HEK293 (cell line): Measurements from ENCODE around the gene EVI5L.

Experiments
- MYNN ChIP-seq: fragments of 450-650 bp; formaldehyde crosslinking; IDR thresholded peaks from 2 replicates; pipeline ENCODE4 v1.5.1; 2016; ENCODE audit warnings: missing biosample characterization, missing genetic modification characterization, borderline replicate concordance
- YY1 ChIP-seq: fragments of 450-650 bp; formaldehyde crosslinking; IDR thresholded peaks from 2 replicates; pipeline ENCODE4 v1.5.1; 2018; ENCODE audit warnings: missing biosample characterization, missing genetic modification characterization
- TF ChIP-seq, protein P1 (sequence below): fragments of 450-650 bp; formaldehyde crosslinking; IDR thresholded peaks from 2 replicates; pipeline ENCODE4 v1.5.1; 2016; ENCODE audit warnings: missing biosample characterization, missing genetic modification characterization
- TF ChIP-seq, protein P2 (sequence below): fragments of 450-650 bp; formaldehyde crosslinking; IDR thresholded peaks from 2 replicates; pipeline ENCODE4 v1.5.1; 2016; ENCODE audit warnings: missing biosample characterization, missing genetic modification characterization
- TF ChIP-seq, protein P3 (sequence below): fragments of 450-650 bp; formaldehyde crosslinking; IDR thresholded peaks from 2 replicates; pipeline ENCODE4 v1.5.1; 2016; ENCODE audit warnings: missing biosample characterization, missing genetic modification characterization

DNA sequence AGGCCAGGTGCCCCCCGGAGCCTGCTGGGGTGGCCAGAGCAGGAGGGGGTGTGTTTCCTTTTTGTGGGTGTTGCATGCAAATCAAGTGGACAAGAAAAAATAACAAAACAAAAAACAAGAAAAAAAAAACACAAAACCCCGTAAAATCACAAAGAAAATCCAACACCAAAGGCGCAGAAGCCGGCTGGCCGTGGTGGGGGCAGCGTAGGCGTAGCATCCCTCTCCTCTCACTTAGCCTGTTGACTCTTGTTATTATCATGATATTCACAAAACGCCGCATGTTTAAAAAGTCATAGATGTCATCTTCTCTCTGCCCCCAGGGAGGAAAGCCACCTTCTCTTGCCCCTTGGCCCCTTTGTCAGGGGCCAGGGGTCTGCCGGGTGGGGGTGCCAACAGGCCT, 83.6 kb downstream of the EVI5L start:
- TF ChIP-seq, protein P1, sequence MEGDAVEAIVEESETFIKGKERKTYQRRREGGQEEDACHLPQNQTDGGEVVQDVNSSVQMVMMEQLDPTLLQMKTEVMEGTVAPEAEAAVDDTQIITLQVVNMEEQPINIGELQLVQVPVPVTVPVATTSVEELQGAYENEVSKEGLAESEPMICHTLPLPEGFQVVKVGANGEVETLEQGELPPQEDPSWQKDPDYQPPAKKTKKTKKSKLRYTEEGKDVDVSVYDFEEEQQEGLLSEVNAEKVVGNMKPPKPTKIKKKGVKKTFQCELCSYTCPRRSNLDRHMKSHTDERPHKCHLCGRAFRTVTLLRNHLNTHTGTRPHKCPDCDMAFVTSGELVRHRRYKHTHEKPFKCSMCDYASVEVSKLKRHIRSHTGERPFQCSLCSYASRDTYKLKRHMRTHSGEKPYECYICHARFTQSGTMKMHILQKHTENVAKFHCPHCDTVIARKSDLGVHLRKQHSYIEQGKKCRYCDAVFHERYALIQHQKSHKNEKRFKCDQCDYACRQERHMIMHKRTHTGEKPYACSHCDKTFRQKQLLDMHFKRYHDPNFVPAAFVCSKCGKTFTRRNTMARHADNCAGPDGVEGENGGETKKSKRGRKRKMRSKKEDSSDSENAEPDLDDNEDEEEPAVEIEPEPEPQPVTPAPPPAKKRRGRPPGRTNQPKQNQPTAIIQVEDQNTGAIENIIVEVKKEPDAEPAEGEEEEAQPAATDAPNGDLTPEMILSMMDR (tag by site-specific recombination): no peak
- TF ChIP-seq, protein P2, sequence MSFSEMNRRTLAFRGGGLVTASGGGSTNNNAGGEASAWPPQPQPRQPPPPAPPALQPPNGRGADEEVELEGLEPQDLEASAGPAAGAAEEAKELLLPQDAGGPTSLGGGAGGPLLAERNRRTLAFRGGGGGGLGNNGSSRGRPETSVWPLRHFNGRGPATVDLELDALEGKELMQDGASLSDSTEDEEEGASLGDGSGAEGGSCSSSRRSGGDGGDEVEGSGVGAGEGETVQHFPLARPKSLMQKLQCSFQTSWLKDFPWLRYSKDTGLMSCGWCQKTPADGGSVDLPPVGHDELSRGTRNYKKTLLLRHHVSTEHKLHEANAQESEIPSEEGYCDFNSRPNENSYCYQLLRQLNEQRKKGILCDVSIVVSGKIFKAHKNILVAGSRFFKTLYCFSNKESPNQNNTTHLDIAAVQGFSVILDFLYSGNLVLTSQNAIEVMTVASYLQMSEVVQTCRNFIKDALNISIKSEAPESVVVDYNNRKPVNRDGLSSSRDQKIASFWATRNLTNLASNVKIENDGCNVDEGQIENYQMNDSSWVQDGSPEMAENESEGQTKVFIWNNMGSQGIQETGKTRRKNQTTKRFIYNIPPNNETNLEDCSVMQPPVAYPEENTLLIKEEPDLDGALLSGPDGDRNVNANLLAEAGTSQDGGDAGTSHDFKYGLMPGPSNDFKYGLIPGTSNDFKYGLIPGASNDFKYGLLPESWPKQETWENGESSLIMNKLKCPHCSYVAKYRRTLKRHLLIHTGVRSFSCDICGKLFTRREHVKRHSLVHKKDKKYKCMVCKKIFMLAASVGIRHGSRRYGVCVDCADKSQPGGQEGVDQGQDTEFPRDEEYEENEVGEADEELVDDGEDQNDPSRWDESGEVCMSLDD (tag by site-specific recombination): no peak
- TF ChIP-seq MYNN (tag by site-specific recombination): no peak
- no peak for TF ChIP-seq YY1 (tag by site-specific recombination)
- TF ChIP-seq, protein P3, sequence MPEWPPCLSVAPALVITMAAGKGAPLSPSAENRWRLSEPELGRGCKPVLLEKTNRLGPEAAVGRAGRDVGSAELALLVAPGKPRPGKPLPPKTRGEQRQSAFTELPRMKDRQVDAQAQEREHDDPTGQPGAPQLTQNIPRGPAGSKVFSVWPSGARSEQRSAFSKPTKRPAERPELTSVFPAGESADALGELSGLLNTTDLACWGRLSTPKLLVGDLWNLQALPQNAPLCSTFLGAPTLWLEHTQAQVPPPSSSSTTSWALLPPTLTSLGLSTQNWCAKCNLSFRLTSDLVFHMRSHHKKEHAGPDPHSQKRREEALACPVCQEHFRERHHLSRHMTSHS (tag by site-specific recombination): no peak
